DND-41 (cell line): Measurements from ENCODE around the gene MCTP2.

ENCODE experiments used
- CTCF ChIP-seq: IDR thresholded peaks from 2 replicates; pipeline ENCODE4 v1.5.1; 2012; ENCODE audit warnings: borderline replicate concordance, low read length, moderate library complexity, mild to moderate bottlenecking; ENCODE audit not compliant: poor library complexity, severe bottlenecking; ENCODE audit errors: extremely low read depth
- EZH2 ChIP-seq: IDR thresholded peaks from 3 replicates; pipeline ENCODE4 v1.6.1; 2012; ENCODE audit warnings: borderline replicate concordance, low read depth, mild to moderate bottlenecking, moderate library complexity, low read length, inconsistent platforms; ENCODE audit not compliant: severe bottlenecking

GRCh38 chr15:94494732-94495131 is 263.4 kb downstream of the MCTP2 start:
- TF ChIP-seq CTCF: no peak
- no peak for TF ChIP-seq EZH2
